Bronchial epithelial cell (primary cell): Measurements from ENCODE around the gene GDNF. TPM values are rescaled to one million over a fixed set of nuclear protein-coding genes. Genes with fewer than 3 reads are reported as not detected.
"Not testable (repeated sequence)": the region's sequence is repeated elsewhere in the genome, so short reads cannot be mapped to it uniquely, and the experiment has no call there.

Experiments used
- DNase-seq: peaks from one replicate; pipeline ENCODE4 v3.0.0-alpha.2; 2010; ENCODE audit warnings: low read depth
- FAIRE-seq: peaks from 2 replicates; lab custom pipeline; 2011; peaks lifted over from hg19 to GRCh38; lab: Jason Lieb, UNC
- H3K27me3 ChIP-seq: 2 replicates; pipeline ENCODE4 v1.5.1; 2011; ENCODE audit warnings: low read length; ENCODE audit not compliant: control insufficient read depth, insufficient read depth
- H3K36me3 ChIP-seq: 2 replicates; pipeline ENCODE4 v1.5.1; 2011; ENCODE audit warnings: low read length; ENCODE audit not compliant: control insufficient read depth, insufficient read depth
- H3K4me3 ChIP-seq: 2 replicates; pipeline ENCODE4 v1.5.1; 2011; ENCODE audit warnings: mild to moderate bottlenecking, low read depth, low read length, control low read depth
- CTCF ChIP-seq: IDR thresholded peaks from 2 replicates; pipeline ENCODE4 v1.5.1; 2011; ENCODE audit warnings: mild to moderate bottlenecking, moderate library complexity, low read length, control low read depth, inconsistent platforms; ENCODE audit not compliant: insufficient read depth, severe bottlenecking
- total RNA-seq: library from RNA; depleted of rRNA; stranded (reverse); fragments of >200 nt; gene quantifications from 2 replicates; pipeline ENCODE4 v1.2.1, GENCODE V29; 2014

The GDNF gene
- total RNA-seq, 1 donor from 2014 or later: under 0.01 TPM

DNA sequence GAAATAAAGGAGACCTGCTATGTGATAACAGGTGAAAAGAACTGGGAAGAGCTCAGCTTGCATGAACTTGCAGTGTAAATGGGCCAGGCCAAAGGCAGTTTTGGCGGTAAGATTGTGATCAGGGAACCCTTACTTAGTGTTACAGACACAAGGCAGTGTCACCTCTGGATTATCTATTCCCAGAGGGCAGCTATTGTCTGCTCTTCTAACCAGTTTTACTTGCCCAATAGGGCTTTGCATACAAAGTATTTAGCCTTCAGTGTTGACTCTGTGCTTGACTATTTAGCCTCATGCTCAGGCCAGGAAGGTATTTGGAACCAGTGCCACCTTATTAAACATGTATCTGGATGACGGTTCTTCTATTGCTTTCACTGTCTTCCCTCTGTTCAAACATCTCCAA lies 38.3 kb downstream of the GDNF start:
- no peak for DNase-seq
- TF ChIP-seq CTCF: no peak

DNA sequence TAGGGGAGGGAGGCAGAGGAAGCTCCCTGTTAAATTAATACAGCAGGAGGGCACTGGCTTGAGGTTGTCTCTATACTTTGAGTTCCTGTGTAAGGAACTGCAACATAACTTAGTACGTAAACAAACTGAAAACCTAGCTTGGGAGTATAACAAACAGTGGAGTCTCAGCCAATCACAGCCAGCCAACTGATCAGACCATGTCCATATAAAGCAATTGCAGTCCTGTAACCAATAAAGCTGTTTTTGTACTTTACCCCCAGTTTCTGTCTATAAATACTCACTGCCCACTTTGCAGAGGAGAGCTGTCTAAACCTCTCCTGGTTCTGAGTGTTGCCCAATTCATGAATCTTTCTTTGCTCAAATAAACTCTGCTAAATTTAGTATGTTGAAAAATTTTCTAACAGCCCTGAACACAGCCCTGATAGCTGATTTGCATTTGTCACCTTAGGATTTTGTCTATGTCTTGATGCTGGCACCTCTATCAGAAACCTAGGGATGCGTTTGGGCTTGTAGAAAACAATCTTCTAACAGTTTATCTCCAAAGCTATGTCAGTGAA lies 39.9 kb downstream of the GDNF start:
- FAIRE-seq: no peak
- H3K36me3 ChIP-seq: no peaks in the 10 kb centered on the region
- peaks cover 3% of the 10 kb centered on the region for H3K27me3 ChIP-seq
- no peak for DNase-seq
- H3K4me3 ChIP-seq: no peak overlapping the region
- no peak for TF ChIP-seq CTCF

More for the DNA sequence above, 38.3 kb downstream of the GDNF start:
- Histone ChIP-seq H3K4me3 (no peak overlapping the region), H3K27me3 (peaks cover 3% of the 10 kb centered on the region), H3K36me3 (no peaks in the 10 kb centered on the region)
- no peak for FAIRE-seq

DNA sequence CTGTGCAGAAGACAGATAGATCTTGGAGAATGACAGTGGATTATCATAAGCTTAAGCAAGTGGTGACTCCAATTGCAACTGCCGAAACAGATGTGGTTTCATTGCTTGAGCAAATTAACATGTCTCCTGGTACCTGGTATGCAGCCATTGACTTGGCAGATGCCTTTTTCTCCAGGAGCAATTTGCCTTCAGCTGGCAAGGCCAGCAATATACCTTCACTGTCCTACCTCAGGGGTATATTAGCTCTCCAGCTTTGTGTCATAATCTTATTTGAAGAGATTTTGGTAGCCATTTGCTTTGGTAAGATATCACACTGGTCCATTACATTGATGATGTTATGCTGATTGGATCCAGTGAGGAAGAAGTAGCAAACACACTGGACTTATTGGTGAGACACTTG lies 43.4 kb downstream of the GDNF start:
- not testable (repeated sequence) for H3K4me3 ChIP-seq, DNase-seq, H3K27me3 ChIP-seq, FAIRE-seq, H3K36me3 ChIP-seq

DNA sequence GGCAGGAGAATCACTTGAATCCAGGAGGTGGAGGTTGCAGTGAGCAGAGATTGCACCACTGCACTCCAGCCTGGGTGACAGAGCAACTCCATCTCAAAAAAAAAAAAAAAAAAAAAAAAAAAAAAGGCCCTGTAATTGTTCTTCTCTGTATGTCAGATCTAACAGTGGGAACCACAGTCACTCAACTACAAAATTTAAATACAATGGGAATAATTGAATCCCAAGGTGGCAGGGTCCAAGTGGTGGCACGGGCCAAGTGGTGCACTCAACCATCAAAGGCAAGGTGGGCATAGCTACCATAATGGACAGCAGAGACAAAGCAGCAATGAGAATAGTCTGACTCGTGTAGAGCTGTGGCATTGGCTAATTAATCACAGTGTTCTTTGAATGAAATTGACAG lies 44.5 kb downstream of the GDNF start:
- H3K27me3 ChIP-seq, H3K4me3 ChIP-seq, H3K36me3 ChIP-seq, DNase-seq, FAIRE-seq: not testable (repeated sequence)

DNA sequence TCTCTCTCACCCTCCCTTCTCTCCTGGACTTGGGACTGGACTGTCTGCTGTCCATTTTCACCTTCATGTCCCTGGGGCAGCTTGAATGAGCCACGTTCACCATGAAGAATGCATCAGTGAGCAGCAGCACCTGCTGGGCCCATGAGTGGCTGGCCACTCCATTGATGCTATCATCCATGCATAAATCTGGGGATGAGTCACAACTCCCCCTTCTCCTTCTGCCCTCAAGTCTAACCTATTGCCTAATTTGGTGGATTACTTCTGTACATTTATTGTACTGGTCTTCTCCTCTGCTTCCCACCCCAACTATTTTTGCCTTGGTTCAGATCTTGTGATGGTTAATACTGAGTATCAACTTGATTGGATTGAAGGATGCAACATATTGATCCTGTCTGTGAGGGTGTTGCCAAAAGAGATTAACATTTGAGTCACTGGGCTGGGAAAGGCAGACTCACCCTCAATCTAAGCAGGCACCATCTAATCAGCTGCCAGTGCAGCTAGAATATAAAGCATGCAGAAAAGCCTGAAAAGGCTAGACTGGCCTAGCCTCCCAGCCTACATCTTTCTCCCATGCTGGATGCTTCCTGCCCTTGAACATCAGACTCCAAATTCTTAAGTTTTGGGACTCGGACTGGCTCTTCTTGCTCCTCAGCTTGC lies 46.7 kb downstream of the GDNF start:
- FAIRE-seq: no peak
- DNase-seq: peak; percentile 8

GRCh38 chr5:37791321-37791720 lies 48.5 kb downstream of the GDNF start:
- DNase-seq (no peak), FAIRE-seq (no peak)
- Histone ChIP-seq H3K4me3 (no peak overlapping the region), H3K36me3 (no peaks in the 10 kb centered on the region), H3K27me3 (peaks cover 2% of the 10 kb centered on the region)
- no peak for TF ChIP-seq CTCF

More for the DNA sequence above, 46.7 kb downstream of the GDNF start:
- H3K27me3 ChIP-seq: peaks cover 2% of the 10 kb centered on the region
- no peak for TF ChIP-seq CTCF
- H3K36me3 ChIP-seq: no peaks in the 10 kb centered on the region
- no peak overlapping the region for H3K4me3 ChIP-seq

- FAIRE-seq (no peak), DNase-seq (no peak)
- Histone ChIP-seq H3K27me3 (peaks cover 2% of the 10 kb centered on the region), H3K36me3 (no peaks in the 10 kb centered on the region), H3K4me3 (no peak overlapping the region)
- no peak for TF ChIP-seq CTCF
Observed at GRCh38 chr5:37789991-37790390, 49.9 kb downstream of the GDNF start.
